Psoas muscle (tissue), 8 donors: ENCODE data around the gene HINT3. TPM values are rescaled to one million over a fixed set of nuclear protein-coding genes. Genes with fewer than 3 reads are reported as not detected.

ENCODE experiments used
- ATAC-seq, 4 donors: fragments of 200-7000 bp; cut with Tn5 transposase; one replicate each; pipeline ENCODE4 v1.9.1; 2020; ENCODE audit warnings: moderate library complexity in 3 of 4, mild to moderate bottlenecking in 2 of 4
- DNase-seq, 2 donors: peaks; one replicate each; pipeline ENCODE4 v3.0.0-alpha.2; 2020
- H3K27ac ChIP-seq: fragments of 200-600 bp; one replicate; pipeline ENCODE4 v1.8.0; 2022
- H3K27me3 ChIP-seq, 3 donors: fragments of 200-600 bp in 1 of 3; one replicate each; pipeline versions ENCODE4 v1.6.1 to v1.8.0; 2013 to 2022; ENCODE audit warnings: low read length in 2 of 3, mild to moderate bottlenecking in 2 of 3, moderate library complexity in 1 of 3; ENCODE audit not compliant: insufficient read depth in 3 of 3
- H3K36me3 ChIP-seq, 2 donors: fragments of 200-600 bp in 1 of 2; one replicate each; pipeline versions ENCODE4 v1.6.1 to v1.8.0; 2013 to 2022; ENCODE audit warnings: low read depth in 1 of 2, mild to moderate bottlenecking in 1 of 2, moderate library complexity in 1 of 2; ENCODE audit not compliant: insufficient read depth in 1 of 2
- H3K4me1 ChIP-seq: fragments of 200-600 bp; one replicate; pipeline ENCODE4 v1.8.0; 2022
- H3K4me3 ChIP-seq: fragments of 200-600 bp; one replicate; pipeline ENCODE4 v1.8.0; 2022; ENCODE audit warnings: mild to moderate bottlenecking
- H3K9me3 ChIP-seq: fragments of 200-600 bp; one replicate; pipeline ENCODE4 v1.8.0; 2022
- CTCF ChIP-seq: fragments of 200-600 bp; IDR thresholded peaks from one replicate; pipeline ENCODE4 v1.8.0; 2022; ENCODE audit warnings: antibody characterized with exemption
- WGBS, 3 donors: extraction: QIAGEN DNeasy Blood & Tissue Kit; methylation state at CpG; one replicate each; pipeline versions ENCODE4 v1.1.6 to v1.1.7; 2013; 5-methylcytosine and 5-hydroxymethylcytosine counted together
- intact Hi-C, 2 donors: fragments of 100-400 bp; cut with DNase I; formaldehyde crosslinking; loops; one replicate each; pipeline versions ENCODE4 v1.11.0 to v1.14.2; 2022
- polyA plus RNA-seq, 3 donors: library from polyadenylated mRNA; stranded (reverse); fragments of 200-250 nt; gene quantifications; one replicate each; pipeline ENCODE4 v1.2.3, GENCODE V29; 2013
- total RNA-seq, 4 donors: library from RNA; stranded (reverse); fragmentation: NEBNext Ultra II Directional in 2 of 4; extraction: Animal tissue kit (Norgen Biotek cat#: 25700) in 2 of 4; gene quantifications; one replicate each; pipeline versions ENCODE4 v1.2.1 to v1.2.4, GENCODE V29; 2021 to 2023
- donor health status: healthy with polysubstance abuse.
- donor health status: DM: no; HTN: no; CAD: no; lungs with moderate emphysema.
- donor health status: Bipolar disorder and iron deficiency.
- donor health status: healthy.
- donor health status: DM: yes; HTN: yes; CAD: no.
- donor health status: DM: no; HTN: no; CAD: no.
- donor health status: DM: no; HTN: no; CAD: no.
- donor health status: DM: yes; HTN: yes; CAD: no.

The HINT3 gene
- total and polyA plus RNA-seq, 7 donors = 24.0 to 79.9 (median 58.5) TPM

DNA sequence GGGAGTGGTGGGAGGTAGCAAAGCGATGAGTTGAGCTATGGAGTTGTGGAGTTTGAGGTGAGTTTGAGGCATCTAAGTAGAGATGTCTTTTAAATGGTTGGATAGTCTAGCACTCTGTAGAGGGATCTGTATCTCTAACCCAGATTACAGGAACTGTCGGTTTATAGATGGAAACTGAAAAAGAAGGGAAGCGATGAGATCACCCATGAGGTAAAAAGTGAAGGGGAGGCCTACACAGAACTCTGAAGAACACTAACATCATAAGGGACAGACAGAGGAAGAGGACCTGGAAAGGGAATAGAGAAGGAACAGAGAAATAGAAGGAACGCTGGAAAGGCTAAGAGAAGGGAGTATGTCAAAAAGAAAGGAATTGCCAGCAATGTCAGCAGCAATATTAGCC, 2.5 kb downstream of the HINT3 start:
- Histone ChIP-seq H3K4me1 (peaks cover 24% of the 10 kb centered on the region), H3K9me3 (no peaks in the 10 kb centered on the region), H3K27me3 (no peaks in the 10 kb centered on the region), H3K27ac (no peak overlapping the region), H3K36me3 (peaks cover 0 to 9% of the 10 kb centered on the region in 2 donors), H3K4me3 (no peak overlapping the region)
- TF ChIP-seq CTCF = no peak
- ATAC-seq = no peak
- intact Hi-C loops = loop anchor here (2.0 to 10.0 kb wide), 6 partner anchors 42 to 652 kb away; partner anchors contain the start of gene NCOA7 (in 1 of the 2)
- DNase-seq = no peak
- 78 to 95% (median 93%) methylated on average over 4 of the region's 4 CpGs for WGBS, 3 donors

- intact Hi-C loops = no loop called here
Measured at GRCh38 chr6:125961117-125961516, 4.5 kb downstream of the HINT3 start.

DNA sequence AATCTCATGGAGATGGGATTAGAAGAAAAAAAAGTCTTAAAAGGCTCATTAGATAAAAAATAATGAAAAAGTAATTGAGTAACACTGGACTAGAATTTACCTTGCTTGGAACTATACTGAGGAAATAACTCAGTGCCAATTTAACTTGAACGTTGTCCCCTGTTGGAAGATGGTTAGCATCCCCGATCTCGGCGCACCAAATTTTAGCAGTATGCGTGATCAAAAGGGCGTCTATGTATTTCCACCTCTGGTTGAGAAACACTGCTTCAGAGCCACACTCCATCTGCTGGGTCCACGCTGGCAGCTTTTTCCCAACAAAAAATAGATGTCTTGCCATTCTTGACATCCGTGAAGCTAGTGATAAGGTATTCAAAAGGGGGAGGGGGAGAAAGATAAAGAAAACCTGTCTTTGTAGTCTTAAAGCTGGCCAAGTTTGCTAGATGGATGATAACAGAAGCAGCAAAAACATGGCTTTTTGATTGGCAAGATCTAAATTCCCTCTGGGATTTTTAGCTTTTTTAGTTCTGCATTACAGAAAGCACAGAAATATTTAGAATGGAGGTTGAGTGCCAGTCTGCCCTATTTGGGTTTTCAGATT, 6.4 kb downstream of the HINT3 start:
- Histone ChIP-seq H3K4me1 (peaks cover 16% of the 10 kb centered on the region), H3K27ac (no peak overlapping the region), H3K9me3 (no peaks in the 10 kb centered on the region), H3K27me3 (no peaks in the 10 kb centered on the region), H3K4me3 (no peak overlapping the region), H3K36me3 (peaks cover 0 to 24% of the 10 kb centered on the region in 2 donors)
- ATAC-seq (no peak), DNase-seq (no peak)
- 87 to 95% (median 89%) methylated on average over 8 of the region's 8 CpGs for WGBS, 3 donors
- intact Hi-C loops = no loop called here
- no peak for TF ChIP-seq CTCF

More at GRCh38 chr6:125961117-125961516, 4.5 kb downstream of the HINT3 start:
- no peaks in the 10 kb centered on the region for H3K9me3 ChIP-seq
- no peak overlapping the region for H3K27ac ChIP-seq
- DNase-seq (no peak), ATAC-seq (no peak)
- peaks cover 22% of the 10 kb centered on the region for H3K4me1 ChIP-seq
- H3K27me3 ChIP-seq = no peaks in the 10 kb centered on the region
- peaks cover 0 to 9% of the 10 kb centered on the region in 2 donors for H3K36me3 ChIP-seq
- 81 to 86% (median 82%) methylated on average over 3 of the region's 3 CpGs for WGBS, 3 donors
- TF ChIP-seq CTCF = no peak
- no peak overlapping the region for H3K4me3 ChIP-seq

DNA sequence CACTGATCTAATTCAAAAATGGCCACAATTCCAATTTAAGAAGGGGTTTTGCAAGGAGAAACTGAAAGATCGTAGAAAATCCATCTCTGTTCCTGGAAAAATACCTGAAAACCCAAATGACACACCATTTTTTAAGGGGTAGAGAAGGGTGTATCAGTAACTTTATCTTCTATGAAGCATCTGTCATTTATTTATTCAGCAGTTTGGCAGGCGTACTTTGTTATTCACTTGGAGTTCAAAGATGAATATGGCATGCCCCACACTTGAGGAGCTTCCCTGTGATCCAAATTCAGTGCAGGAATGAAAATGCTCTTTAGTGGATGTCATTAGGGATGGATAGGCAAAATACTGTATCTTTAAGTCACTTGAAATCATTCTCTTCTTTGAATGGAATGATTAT, 7.2 kb downstream of the HINT3 start:
- no peak overlapping the region for H3K4me3 ChIP-seq
- no peaks in the 10 kb centered on the region for H3K9me3 ChIP-seq
- peaks cover 13% of the 10 kb centered on the region for H3K4me1 ChIP-seq
- intact Hi-C loops = no loop called here
- WGBS, 3 donors = 65 to 79% (median 65%) methylated on average over 2 of the region's 2 CpGs
- H3K36me3 ChIP-seq = peaks cover 0 to 31% of the 10 kb centered on the region in 2 donors
- ATAC-seq (no peak), DNase-seq (no peak)
- H3K27ac ChIP-seq = no peak overlapping the region
- no peaks in the 10 kb centered on the region for H3K27me3 ChIP-seq
- no peak for TF ChIP-seq CTCF

DNA sequence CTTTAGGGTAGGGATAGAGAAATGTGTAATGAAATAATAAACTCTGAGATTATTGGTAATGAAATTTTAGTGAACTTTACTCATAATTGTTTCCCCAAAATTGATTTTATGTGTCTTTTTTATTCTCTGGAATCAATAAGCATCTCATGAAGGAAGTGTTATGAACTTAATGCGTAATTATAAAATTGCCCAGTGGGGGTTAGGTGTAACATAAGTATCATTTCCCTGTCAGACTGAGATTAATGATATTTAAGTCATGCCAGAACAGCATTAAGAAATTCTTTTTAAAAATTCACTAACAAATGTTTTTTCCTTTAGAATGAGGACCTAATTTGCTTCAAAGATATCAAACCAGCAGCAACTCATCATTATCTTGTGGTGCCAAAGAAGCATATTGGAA, 10.0 kb downstream of the HINT3 start:
- WGBS, 3 donors = 94 to 95% (median 95%) methylated on average over 1 of the region's 1 CpG
- intact Hi-C loops = no loop called here
- TF ChIP-seq CTCF = no peak
- Histone ChIP-seq H3K9me3 (no peaks in the 10 kb centered on the region), H3K27ac (no peak overlapping the region), H3K4me3 (no peak overlapping the region), H3K27me3 (no peaks in the 10 kb centered on the region), H3K36me3 (peaks cover 0 to 26% of the 10 kb centered on the region in 2 donors), H3K4me1 (peaks cover 13% of the 10 kb centered on the region)
- ATAC-seq (no peak), DNase-seq (no peak)
